GM12872 (cell line): ENCODE results near the gene IBTK.

Source experiments
- CTCF ChIP-seq: IDR thresholded peaks from 3 replicates; pipeline ENCODE4 v1.5.1; 2011; ENCODE audit warnings: low read depth, mild to moderate bottlenecking, low read length, moderate library complexity; ENCODE audit not compliant: insufficient read depth

The IBTK gene

GRCh38 chr6:82172594-82172993, 75.0 kb downstream of the IBTK start:
- no peak for TF ChIP-seq CTCF

GRCh38 chr6:82169138-82169876, 78.2 kb downstream of the IBTK start:
- TF ChIP-seq CTCF = no peak

GRCh38 chr6:82166493-82166892, 81.1 kb downstream of the IBTK start:
- no peak for TF ChIP-seq CTCF

GRCh38 chr6:82160255-82160990, 87.1 kb downstream of the IBTK start:
- no peak for TF ChIP-seq CTCF

GRCh38 chr6:82145926-82146452, 101.6 kb downstream of the IBTK start:
- TF ChIP-seq CTCF = no peak

GRCh38 chr6:82144852-82145340, 102.6 kb downstream of the IBTK start:
- no peak for TF ChIP-seq CTCF
